IMR-90 (cell line): Measurements from ENCODE around the gene PPP1R8. TPM values are rescaled to one million over a fixed set of nuclear protein-coding genes. Genes with fewer than 3 reads are reported as not detected.

Source experiments
- ATAC-seq: fragments of 200-7000 bp; cut with Tn5 transposase; 2 replicates; pipeline ENCODE4 v1.9.1; 2020; ENCODE audit warnings: low read depth, mild to moderate bottlenecking, moderate library complexity
- BruUV-seq: library from RNA; stranded (reverse); fragments of 400-500 nt; replicated peaks from 2 replicates; lab custom pipeline; 2021; lab: Mats Ljungman, UMichigan
- CTCF ChIA-PET: fragments of 300-600 bp; formaldehyde crosslinking; extraction: SDS; loops from one replicate; lab custom pipeline; 2021; ENCODE audit warnings: antibody characterized with exemption; lab: Yijun Ruan, JAX
- POLR2A ChIA-PET: fragments of 300-600 bp; sonication (Branson Sonifier 250); formaldehyde crosslinking; loops from one replicate; lab custom pipeline; 2022; ENCODE audit warnings: antibody characterized with exemption; ENCODE audit not compliant: unreplicated experiment; lab: Charles Lee
- DNase-seq: peaks from one replicate; pipeline ENCODE4 v3.0.0; 2013
- H2AFZ ChIP-seq: replicated peaks from 2 replicates; pipeline ENCODE3; 2013; ENCODE audit warnings: low read length, mild to moderate bottlenecking; ENCODE audit not compliant: poor library complexity
- H2AK5ac ChIP-seq: 2 replicates; pipeline ENCODE4 v1.6.1; 2013; ENCODE audit warnings: low read depth, low read length, inconsistent platforms
- H2AK9ac ChIP-seq: replicated peaks from 2 replicates; pipeline ENCODE3; 2013; ENCODE audit warnings: mild to moderate bottlenecking, low read depth, low read length, moderate library complexity; ENCODE audit not compliant: poor library complexity
- H2BK120ac ChIP-seq: 2 replicates; pipeline ENCODE4 v1.6.1; 2013; ENCODE audit warnings: low read depth, low read length, inconsistent platforms
- H2BK15ac ChIP-seq: 3 replicates; pipeline ENCODE4 v1.6.1; 2013; ENCODE audit warnings: low read depth, low read length, inconsistent platforms
- H2BK20ac ChIP-seq: 2 replicates; pipeline ENCODE4 v1.6.1; 2013; ENCODE audit warnings: low read depth, mild to moderate bottlenecking, inconsistent platforms, low read length, moderate library complexity
- H2BK5ac ChIP-seq: 2 replicates; pipeline ENCODE4 v1.6.1; 2013; ENCODE audit warnings: mild to moderate bottlenecking, low read depth, low read length, inconsistent platforms; ENCODE audit not compliant: poor library complexity, severe bottlenecking
- H3K14ac ChIP-seq: replicated peaks from 2 replicates; pipeline ENCODE4 v1.6.1; 2013; ENCODE audit warnings: low read depth, low read length, inconsistent platforms
- H3K18ac ChIP-seq: 2 replicates; pipeline ENCODE4 v1.6.1; 2013; ENCODE audit warnings: low read depth, low read length, control low read depth
- H3K23ac ChIP-seq: 2 replicates; pipeline ENCODE4 v1.6.1; 2013; ENCODE audit warnings: low read depth, low read length, inconsistent platforms
- H3K27ac ChIP-seq: 2 replicates; pipeline ENCODE4 v1.5.1; 2013; ENCODE audit warnings: mild to moderate bottlenecking, control low read depth, low read length; ENCODE audit not compliant: insufficient read depth
- H3K27me3 ChIP-seq: 2 replicates; pipeline ENCODE4 v1.6.1; 2013; ENCODE audit warnings: low read length; ENCODE audit not compliant: control insufficient read depth, insufficient read depth
- H3K36me3 ChIP-seq: 2 replicates; pipeline ENCODE4 v1.6.1; 2013; ENCODE audit warnings: low read length, mixed read lengths; ENCODE audit not compliant: control insufficient read depth, insufficient read depth
- H3K4ac ChIP-seq: 2 replicates; pipeline ENCODE4 v1.6.1; 2013; ENCODE audit warnings: low read depth, low read length, inconsistent platforms
- H3K4me1 ChIP-seq: 2 replicates; pipeline ENCODE4 v1.6.1; 2013; ENCODE audit warnings: low read length, mixed read lengths; ENCODE audit not compliant: control insufficient read depth, insufficient read depth
- H3K4me2 ChIP-seq: 2 replicates; pipeline ENCODE4 v1.6.1; 2013; ENCODE audit warnings: low read depth, mild to moderate bottlenecking, control low read depth, low read length, moderate library complexity
- H3K4me3 ChIP-seq: 2 replicates; pipeline ENCODE4 v1.5.1; 2013; ENCODE audit warnings: low read depth, mild to moderate bottlenecking, control low read depth, low read length, moderate library complexity; ENCODE audit not compliant: insufficient read depth
- H3K56ac ChIP-seq: 2 replicates; pipeline ENCODE4 v1.6.1; 2013; ENCODE audit warnings: low read length, inconsistent platforms; ENCODE audit not compliant: insufficient read depth; ENCODE audit errors: extremely low read depth
- H3K79me1 ChIP-seq, 2 experiments: 2 replicates each; pipeline ENCODE4 v1.6.1; 2013; ENCODE audit warnings: low read length in 2 of 2, inconsistent platforms in 1 of 2, low read depth in 1 of 2
- H3K9ac ChIP-seq: 2 replicates; pipeline ENCODE4 v1.6.1; 2013; ENCODE audit warnings: low read depth, low read length, control low read depth
- H3K9me1 ChIP-seq: 2 replicates; pipeline ENCODE4 v1.6.1; 2013; ENCODE audit warnings: low read length, inconsistent platforms; ENCODE audit not compliant: insufficient read depth
- H3K9me3 ChIP-seq: 2 replicates; pipeline ENCODE4 v1.6.1; 2013; ENCODE audit warnings: low read length; ENCODE audit not compliant: control insufficient read depth, insufficient read depth
- H4K20me1 ChIP-seq: 2 replicates; pipeline ENCODE4 v1.6.1; 2013; ENCODE audit warnings: low read length, inconsistent platforms; ENCODE audit not compliant: insufficient read depth
- H4K5ac ChIP-seq: 2 replicates; pipeline ENCODE4 v1.6.1; 2013; ENCODE audit warnings: mild to moderate bottlenecking, low read depth, low read length, control low read depth
- H4K8ac ChIP-seq, 2 experiments: 2 replicates each; pipeline ENCODE4 v1.6.1; 2013; ENCODE audit warnings: low read depth in 2 of 2, low read length in 2 of 2, control low read depth in 1 of 2, inconsistent platforms in 1 of 2
- H4K91ac ChIP-seq: 2 replicates; pipeline ENCODE4 v1.6.1; 2013; ENCODE audit warnings: low read depth, low read length, inconsistent platforms; ENCODE audit not compliant: insufficient read depth
- BHLHE40 ChIP-seq: fragments of 150-350 bp; IDR thresholded peaks from 2 replicates; pipeline ENCODE4 v1.6.1; 2016; ENCODE audit warnings: mild to moderate bottlenecking, low read depth, low read length
- CTCF ChIP-seq: conservative IDR thresholded peaks from 2 replicates; pipeline ENCODE4 v1.5.1; 2012; ENCODE audit warnings: mild to moderate bottlenecking, low read depth, low read length, improper control_type of control experiment
- FOS ChIP-seq: fragments of 150-350 bp; IDR thresholded peaks from 2 replicates; pipeline ENCODE4 v1.6.1; 2016; ENCODE audit warnings: low read depth, low read length
- MAZ ChIP-seq: IDR thresholded peaks from 2 replicates; pipeline ENCODE4 v1.6.1; 2012; ENCODE audit warnings: low read depth, mild to moderate bottlenecking, low read length, improper control_type of control experiment, moderate library complexity, borderline replicate concordance
- MXI1 ChIP-seq: IDR thresholded peaks from 2 replicates; pipeline ENCODE4 v1.6.1; 2012; ENCODE audit warnings: low read depth, mild to moderate bottlenecking, low read length, moderate library complexity, borderline replicate concordance
- POLR2A ChIP-seq: IDR thresholded peaks from 2 replicates; pipeline ENCODE4 v1.6.1; 2012; ENCODE audit warnings: mild to moderate bottlenecking, low read depth, low read length
- RAD21 ChIP-seq: IDR thresholded peaks from 2 replicates; pipeline ENCODE4 v1.6.1; 2012; ENCODE audit warnings: low read length, improper control_type of control experiment
- RCOR1 ChIP-seq: IDR thresholded peaks from 2 replicates; pipeline ENCODE4 v1.6.1; 2012; ENCODE audit warnings: mild to moderate bottlenecking, low read length, improper control_type of control experiment; ENCODE audit not compliant: insufficient replicate concordance
- RFX5 ChIP-seq: IDR thresholded peaks from 2 replicates; pipeline ENCODE4 v1.8.0; 2012; ENCODE audit warnings: low read depth, mild to moderate bottlenecking, low read length, moderate library complexity
- SMC3 ChIP-seq: fragments of 150-350 bp; IDR thresholded peaks from 2 replicates; pipeline ENCODE4 v1.6.1; 2016; ENCODE audit warnings: low read depth, mild to moderate bottlenecking, antibody characterized with exemption, low read length, moderate library complexity
- USF2 ChIP-seq: fragments of 150-350 bp; IDR thresholded peaks from 2 replicates; pipeline ENCODE4 v1.6.1; 2017; ENCODE audit warnings: mild to moderate bottlenecking, antibody characterized with exemption, low read length, low read depth
- WGBS, 2 experiments: methylation state at CpG; one replicate each; pipeline versions ENCODE4 v1.1.5 to v1.1.7; 2013; ENCODE audit warnings: missing lambda C conversion rate in 2 of 2; ENCODE audit not compliant: insufficient read length in 1 of 2; ENCODE audit errors: extremely low coverage in 2 of 2; 5-methylcytosine and 5-hydroxymethylcytosine counted together
- dilution Hi-C: fragments of 300-500 bp; cut with HindIII; formaldehyde crosslinking; loops from one replicate; pipeline ENCODE4 v1.14.3; 2018; ENCODE audit warnings: low sequenced_read_pairs; ENCODE audit not compliant: unreplicated experiment
- in situ Hi-C: fragments of 300-500 bp; cut with MboI; formaldehyde crosslinking; loops from 3 replicates; pipeline ENCODE4 v1.14.3; 2019; ENCODE audit warnings: low sequenced_read_pairs, inconsistent platforms, mixed read lengths
- intact Hi-C: fragments of 100-400 bp; cut with micrococcal nuclease; formaldehyde crosslinking; loops from 2 replicates; pipeline ENCODE4 v1.10.0; 2022
- polyA plus RNA-seq, 3 experiments: library from polyadenylated mRNA; depleted of rRNA; stranded (reverse); fragments of >200 nt; gene quantifications; 2 replicates each; pipeline ENCODE4 v1.2.3, GENCODE V29; 2012; ENCODE audit warnings: low replicate concordance in 1 of 3
- total RNA-seq: library from RNA; depleted of rRNA; stranded (reverse); fragments of >200 nt; gene quantifications from 2 replicates; pipeline ENCODE4 v1.2.3, GENCODE V29; 2012
- TF ChIP-seq, protein P1 (sequence below): fragments of 150-350 bp; IDR thresholded peaks from 2 replicates; pipeline ENCODE4 v1.6.1; 2016; ENCODE audit warnings: low read depth, mild to moderate bottlenecking, low read length, moderate library complexity, borderline replicate concordance

Gene PPP1R8
- total and polyA plus RNA-seq, 2 of the 4 experiments (the other 2 are of a cell fraction): 53.8 to 80.1 TPM

DNA sequence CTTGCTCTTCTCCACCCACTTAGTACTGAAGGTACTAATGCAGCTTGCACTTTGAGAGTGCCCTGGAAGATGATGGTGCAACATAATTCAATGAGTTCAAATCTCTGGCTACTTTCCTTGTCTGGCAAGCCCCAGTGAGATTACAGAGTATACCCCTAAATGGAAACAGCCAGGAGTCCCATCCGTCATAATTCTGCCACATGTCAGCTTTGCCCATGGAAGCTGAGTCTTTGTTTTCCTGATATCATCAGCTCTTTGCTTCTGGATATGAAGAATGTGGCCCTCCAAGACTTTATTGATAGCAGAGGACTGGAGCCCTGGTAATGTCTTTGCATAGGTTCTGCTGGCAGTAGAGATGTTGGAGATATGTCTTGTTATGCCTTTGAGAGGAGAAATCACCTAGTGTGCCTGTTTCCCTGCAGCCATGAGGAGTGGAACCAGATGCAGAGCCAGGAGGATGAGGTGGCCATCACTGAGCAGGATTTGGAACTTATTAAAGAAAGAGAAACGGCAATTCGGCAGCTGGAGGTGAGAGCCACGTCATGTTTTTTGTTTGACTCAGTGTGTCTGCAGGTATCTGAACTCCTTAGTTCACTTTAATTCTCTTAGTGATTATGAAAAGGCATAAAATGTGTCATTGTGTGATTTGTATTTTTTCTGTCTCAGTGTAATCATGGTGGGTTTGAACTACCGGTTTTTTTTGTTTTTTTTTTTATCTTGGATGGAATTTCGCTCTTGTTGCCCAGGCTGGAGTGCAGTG is 18.7 kb upstream of the PPP1R8 start:
- H3K36me3 ChIP-seq: peaks cover 14% of the 10 kb centered on the region

More for the DNA sequence above, 18.7 kb upstream of the PPP1R8 start:
- intact Hi-C loops (no loop called here), in situ Hi-C loops (no loop called here), dilution Hi-C loops (no loop called here)
- H3K14ac ChIP-seq: no peak overlapping the region
- H4K5ac ChIP-seq: no peak overlapping the region
- ChIA-PET CTCF (no interaction called here), POLR2A (no interaction called here)
- H3K9me1 ChIP-seq: peaks cover 6% of the 10 kb centered on the region; the same call in 1 of the 2 replicates
- DNase-seq: no peak
- H2AK9ac ChIP-seq: no peak overlapping the region
- H3K18ac ChIP-seq: no peak overlapping the region
- no TSS peak for BruUV-seq
- no peak overlapping the region for H2BK15ac ChIP-seq
- no peak overlapping the region for H2BK120ac ChIP-seq
- H3K4me2 ChIP-seq: no peak overlapping the region
- WGBS, 2 experiments: 100% methylated on average over 1 of the region's 6 CpGs; no CpG with 5 or more reads in 1 of the 2 experiments
- no peaks in the 10 kb centered on the region for H3K9me3 ChIP-seq
- TF ChIP-seq BHLHE40: no peak
- TF ChIP-seq, protein P1, sequence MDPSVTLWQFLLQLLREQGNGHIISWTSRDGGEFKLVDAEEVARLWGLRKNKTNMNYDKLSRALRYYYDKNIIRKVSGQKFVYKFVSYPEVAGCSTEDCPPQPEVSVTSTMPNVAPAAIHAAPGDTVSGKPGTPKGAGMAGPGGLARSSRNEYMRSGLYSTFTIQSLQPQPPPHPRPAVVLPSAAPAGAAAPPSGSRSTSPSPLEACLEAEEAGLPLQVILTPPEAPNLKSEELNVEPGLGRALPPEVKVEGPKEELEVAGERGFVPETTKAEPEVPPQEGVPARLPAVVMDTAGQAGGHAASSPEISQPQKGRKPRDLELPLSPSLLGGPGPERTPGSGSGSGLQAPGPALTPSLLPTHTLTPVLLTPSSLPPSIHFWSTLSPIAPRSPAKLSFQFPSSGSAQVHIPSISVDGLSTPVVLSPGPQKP: no peak
- TF ChIP-seq MAZ: no peak
- TF ChIP-seq POLR2A: no peak
- TF ChIP-seq FOS: no peak
- TF ChIP-seq USF2: no peak
- no peak for TF ChIP-seq SMC3
- no peak for TF ChIP-seq MXI1
- no peak for TF ChIP-seq RCOR1
- TF ChIP-seq RFX5: no peak
- no peak for TF ChIP-seq CTCF
- no peak for TF ChIP-seq RAD21
- no peak for ATAC-seq
- H4K91ac ChIP-seq: no peak overlapping the region
- no peak overlapping the region for H2BK20ac ChIP-seq
- peaks cover 1 to 7% of the 10 kb centered on the region in 2 experiments; a peak in 1 of 4 replicates for H3K79me1 ChIP-seq
- H3K9ac ChIP-seq: no peak overlapping the region
- H4K20me1 ChIP-seq: no peaks in the 10 kb centered on the region
- no peak overlapping the region for H3K56ac ChIP-seq
- H3K4ac ChIP-seq: no peak overlapping the region
- no peak overlapping the region for H2BK5ac ChIP-seq
- H4K8ac ChIP-seq: no peak overlapping the region
- no peaks in the 10 kb centered on the region for H3K27me3 ChIP-seq
- no peak overlapping the region for H2AFZ ChIP-seq
- no peak overlapping the region for H3K23ac ChIP-seq
- H2AK5ac ChIP-seq: no peak overlapping the region
- H3K4me1 ChIP-seq: no peaks in the 10 kb centered on the region
- no peak overlapping the region for H3K4me3 ChIP-seq
- H3K27ac ChIP-seq: no peak overlapping the region
